ENCODE data around the gene RRM1.

GRCh38 chr11:4118107-4118506, 23.5 kb downstream of the RRM1 start:
- TF ChIP-seq POLR2A (IDR thresholded peaks at IDR 0.05) (no peak), CTCF (IDR thresholded peaks at IDR 0.05) (no peak)
